T1000 (cell line): ENCODE measurements around the gene LCP2.

ENCODE experiments used
- DNase-seq: peaks from one replicate; lab custom pipeline; 2025; ENCODE audit warnings: mixed read lengths; lab: John Stamatoyannopoulos, UW

The LCP2 gene

GRCh38 chr5:170216257-170216864 is 81.2 kb downstream of the LCP2 start:
- DNase-seq: no peak

GRCh38 chr5:170211575-170212334 is 85.8 kb downstream of the LCP2 start:
- DNase-seq: no peak

DNA sequence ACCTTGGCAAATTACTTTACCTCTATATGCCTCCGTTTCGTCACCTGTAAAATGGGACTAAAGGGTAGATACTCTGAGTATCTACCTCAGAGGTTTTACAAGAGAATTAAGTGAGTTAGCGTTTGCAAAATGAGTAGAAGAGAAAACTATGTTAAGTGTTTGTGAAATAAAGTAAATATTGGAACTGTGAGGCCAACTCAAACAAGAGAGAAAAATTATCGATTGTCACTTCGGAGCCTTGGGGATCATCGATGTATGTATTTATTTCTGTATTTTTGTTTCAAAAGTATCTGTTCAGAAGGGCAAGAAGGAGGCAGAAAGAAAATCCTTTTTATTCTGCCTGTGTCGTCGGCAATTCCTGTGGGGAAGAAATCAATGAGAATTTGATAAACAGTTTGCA is 90.6 kb downstream of the LCP2 start:
- DNase-seq: no peak

DNA sequence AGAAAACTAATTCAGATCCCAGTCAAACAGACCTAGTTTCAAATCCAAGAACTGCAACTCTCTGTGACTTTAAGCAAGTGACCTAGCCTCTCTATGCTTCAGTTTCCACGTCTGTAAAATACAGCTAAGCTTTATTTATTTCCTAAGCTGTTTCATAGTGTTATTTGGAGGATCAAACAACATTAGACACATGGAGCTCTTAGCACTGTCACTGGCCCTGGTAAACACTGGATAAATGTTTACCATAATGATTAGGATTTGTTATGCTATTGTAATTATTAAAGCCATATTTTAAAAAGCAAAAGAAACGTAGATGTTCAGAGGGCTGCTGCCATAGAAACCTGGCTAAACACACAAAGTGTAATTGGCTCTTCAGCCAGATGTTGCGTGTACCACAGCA is 91.4 kb downstream of the LCP2 start:
- no peak for DNase-seq

DNA sequence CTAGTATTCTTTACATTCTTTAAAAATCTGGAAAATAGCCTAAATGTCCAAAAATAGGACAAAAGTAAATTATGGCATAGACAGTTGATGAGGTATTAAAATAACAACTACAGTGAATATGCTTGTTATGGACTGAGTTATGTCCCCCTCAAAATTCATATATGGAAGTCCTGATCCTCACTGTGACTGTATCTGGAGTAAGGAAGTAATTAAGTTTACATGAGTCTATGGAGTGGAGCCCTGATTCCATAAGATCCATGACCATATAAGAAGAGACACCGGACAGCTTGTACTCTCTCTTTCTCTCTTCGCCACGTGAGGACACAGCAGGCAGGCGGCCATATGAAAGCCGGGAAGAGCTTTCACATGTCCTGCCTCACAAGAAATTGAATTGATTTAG is 93.4 kb downstream of the LCP2 start:
- DNase-seq: no peak

GRCh38 chr5:170202117-170202516 is 95.5 kb downstream of the LCP2 start:
- DNase-seq: no peak

DNA sequence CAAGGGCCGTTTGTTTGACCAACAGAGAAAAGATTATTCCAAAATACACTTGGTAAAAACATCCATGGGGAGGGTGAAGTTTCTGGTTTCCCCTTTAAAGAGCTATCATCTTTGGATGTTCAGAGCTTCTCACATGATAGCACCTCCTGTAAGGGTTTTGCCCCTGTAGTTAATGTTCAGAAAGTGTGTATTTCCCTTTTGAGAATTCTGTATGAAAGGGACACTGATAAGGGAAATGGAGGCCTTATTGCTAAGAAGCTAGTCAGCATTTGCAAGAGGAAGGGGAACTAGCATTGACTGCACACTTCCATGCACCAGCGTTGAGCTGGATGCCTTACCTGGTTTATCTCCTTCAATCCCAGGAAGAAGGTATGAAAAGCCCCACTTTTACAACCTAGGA is 96.3 kb downstream of the LCP2 start:
- DNase-seq: no peak

- DNase-seq: no peak
Measured at GRCh38 chr5:170200876-170201275, 96.7 kb downstream of the LCP2 start.
